Neutrophil (primary cell): ENCODE measurements around the gene NR2F2.

ENCODE experiments used
- H3K27ac ChIP-seq: fragments of 200-600 bp; sonication (generic); 2 replicates; pipeline ENCODE4 v1.5.1; 2016; ENCODE audit warnings: mild to moderate bottlenecking, moderate library complexity
- H3K27me3 ChIP-seq: fragments of 200-600 bp; sonication (generic); 2 replicates; pipeline ENCODE4 v1.6.0; 2016; ENCODE audit warnings: mild to moderate bottlenecking
- H3K36me3 ChIP-seq: fragments of 200-600 bp; sonication (generic); 2 replicates; pipeline ENCODE4 v1.5.1; 2017
- H3K4me1 ChIP-seq, 2 experiments: fragments of 200-600 bp in 1 of 2; sonication (generic) in 1 of 2; 1 replicate in 1 of 2; 2 replicates in 1 of 2; pipeline versions ENCODE4 v1.5.1 to v1.6.1; 2013 to 2016; ENCODE audit warnings: low read depth in 1 of 2, low read length in 1 of 2, mild to moderate bottlenecking in 1 of 2, moderate library complexity in 1 of 2; ENCODE audit not compliant: control insufficient read depth in 1 of 2, insufficient read depth in 1 of 2
- H3K4me3 ChIP-seq, 2 experiments: fragments of 200-600 bp in 1 of 2; sonication (generic) in 1 of 2; 1 replicate in 1 of 2; 2 replicates in 1 of 2; pipeline ENCODE4 v1.5.1; 2013 to 2016; ENCODE audit warnings: low read depth in 1 of 2, low read length in 1 of 2, mild to moderate bottlenecking in 1 of 2, moderate library complexity in 1 of 2
- H3K9me3 ChIP-seq: fragments of 200-600 bp; sonication (generic); 2 replicates; pipeline ENCODE4 v1.5.1; 2016
- TF ChIP-seq, protein P1 (sequence below): fragments of 200-600 bp; sonication (generic); IDR thresholded peaks from 2 replicates; pipeline ENCODE4 v1.5.1; 2016; ENCODE audit warnings: antibody characterized with exemption

Gene NR2F2

DNA sequence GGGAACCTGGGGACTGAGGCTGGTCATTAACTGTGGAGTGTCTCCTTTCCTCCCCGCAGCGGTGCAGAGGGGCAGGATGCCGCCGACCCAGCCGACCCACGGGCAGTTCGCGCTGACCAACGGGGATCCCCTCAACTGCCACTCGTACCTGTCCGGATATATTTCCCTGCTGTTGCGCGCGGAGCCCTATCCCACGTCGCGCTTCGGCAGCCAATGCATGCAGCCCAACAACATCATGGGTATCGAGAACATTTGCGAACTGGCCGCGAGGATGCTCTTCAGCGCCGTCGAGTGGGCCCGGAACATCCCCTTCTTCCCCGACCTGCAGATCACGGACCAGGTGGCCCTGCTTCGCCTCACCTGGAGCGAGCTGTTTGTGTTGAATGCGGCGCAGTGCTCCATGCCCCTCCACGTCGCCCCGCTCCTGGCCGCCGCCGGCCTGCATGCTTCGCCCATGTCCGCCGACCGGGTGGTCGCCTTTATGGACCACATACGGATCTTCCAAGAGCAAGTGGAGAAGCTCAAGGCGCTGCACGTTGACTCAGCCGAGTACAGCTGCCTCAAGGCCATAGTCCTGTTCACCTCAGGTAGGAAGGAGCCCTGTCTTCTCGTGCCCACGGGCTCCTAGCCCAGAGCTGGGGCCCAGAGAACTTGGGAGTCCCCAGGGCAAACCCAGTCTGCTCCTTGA, 3.7 kb downstream of the NR2F2 start:
- no peaks in the 10 kb centered on the region for H3K36me3 ChIP-seq
- peaks cover 0 to 3% of the 10 kb centered on the region in 2 experiments for H3K4me1 ChIP-seq
- H3K4me3 ChIP-seq = no peak overlapping the region
- no peak overlapping the region for H3K27ac ChIP-seq
- TF ChIP-seq, protein P1, sequence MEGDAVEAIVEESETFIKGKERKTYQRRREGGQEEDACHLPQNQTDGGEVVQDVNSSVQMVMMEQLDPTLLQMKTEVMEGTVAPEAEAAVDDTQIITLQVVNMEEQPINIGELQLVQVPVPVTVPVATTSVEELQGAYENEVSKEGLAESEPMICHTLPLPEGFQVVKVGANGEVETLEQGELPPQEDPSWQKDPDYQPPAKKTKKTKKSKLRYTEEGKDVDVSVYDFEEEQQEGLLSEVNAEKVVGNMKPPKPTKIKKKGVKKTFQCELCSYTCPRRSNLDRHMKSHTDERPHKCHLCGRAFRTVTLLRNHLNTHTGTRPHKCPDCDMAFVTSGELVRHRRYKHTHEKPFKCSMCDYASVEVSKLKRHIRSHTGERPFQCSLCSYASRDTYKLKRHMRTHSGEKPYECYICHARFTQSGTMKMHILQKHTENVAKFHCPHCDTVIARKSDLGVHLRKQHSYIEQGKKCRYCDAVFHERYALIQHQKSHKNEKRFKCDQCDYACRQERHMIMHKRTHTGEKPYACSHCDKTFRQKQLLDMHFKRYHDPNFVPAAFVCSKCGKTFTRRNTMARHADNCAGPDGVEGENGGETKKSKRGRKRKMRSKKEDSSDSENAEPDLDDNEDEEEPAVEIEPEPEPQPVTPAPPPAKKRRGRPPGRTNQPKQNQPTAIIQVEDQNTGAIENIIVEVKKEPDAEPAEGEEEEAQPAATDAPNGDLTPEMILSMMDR = no peak
- no peaks in the 10 kb centered on the region for H3K9me3 ChIP-seq
- peaks cover 99% of the 10 kb centered on the region for H3K27me3 ChIP-seq

DNA sequence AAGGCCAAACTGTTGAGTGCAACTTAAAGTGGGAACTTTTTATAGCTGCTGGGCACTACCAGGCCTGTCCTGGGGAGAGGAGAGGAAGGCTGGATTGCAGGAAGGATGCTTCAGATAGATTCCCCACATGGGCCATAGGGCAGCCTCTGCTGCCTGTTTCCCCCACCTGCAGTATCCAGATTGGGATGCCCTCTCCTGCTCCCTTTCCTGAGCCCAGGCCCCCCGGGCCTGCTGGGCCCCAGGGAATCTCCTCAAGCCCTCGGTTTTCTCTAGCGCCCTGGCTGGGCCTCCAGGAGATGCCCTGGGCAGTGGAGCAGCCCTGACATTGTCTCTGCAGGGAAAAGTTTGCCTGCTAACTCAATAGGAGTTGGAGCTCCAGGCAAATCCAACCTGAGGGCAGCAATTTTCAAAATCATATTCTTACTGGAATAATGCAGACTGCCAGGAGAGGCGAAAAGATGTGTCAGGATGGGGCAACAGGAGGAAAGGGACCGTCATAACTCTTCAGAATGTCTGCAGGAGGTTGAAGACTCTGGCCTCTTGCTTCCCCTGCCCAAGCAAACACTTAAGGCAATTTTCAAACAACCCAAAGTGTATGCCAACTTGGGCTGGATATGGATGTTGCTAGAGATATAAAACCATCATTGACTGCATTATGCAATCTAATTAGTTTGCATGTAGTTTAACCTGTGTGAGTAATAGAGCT, 4.4 kb downstream of the NR2F2 start:
- Histone ChIP-seq H3K36me3 (no peaks in the 10 kb centered on the region), H3K9me3 (no peaks in the 10 kb centered on the region), H3K4me1 (peaks cover 0 to 3% of the 10 kb centered on the region in 2 experiments), H3K27me3 (peaks cover 99% of the 10 kb centered on the region), H3K27ac (no peak overlapping the region), H3K4me3 (no peak overlapping the region)
- TF ChIP-seq, protein P1 = no peak

DNA sequence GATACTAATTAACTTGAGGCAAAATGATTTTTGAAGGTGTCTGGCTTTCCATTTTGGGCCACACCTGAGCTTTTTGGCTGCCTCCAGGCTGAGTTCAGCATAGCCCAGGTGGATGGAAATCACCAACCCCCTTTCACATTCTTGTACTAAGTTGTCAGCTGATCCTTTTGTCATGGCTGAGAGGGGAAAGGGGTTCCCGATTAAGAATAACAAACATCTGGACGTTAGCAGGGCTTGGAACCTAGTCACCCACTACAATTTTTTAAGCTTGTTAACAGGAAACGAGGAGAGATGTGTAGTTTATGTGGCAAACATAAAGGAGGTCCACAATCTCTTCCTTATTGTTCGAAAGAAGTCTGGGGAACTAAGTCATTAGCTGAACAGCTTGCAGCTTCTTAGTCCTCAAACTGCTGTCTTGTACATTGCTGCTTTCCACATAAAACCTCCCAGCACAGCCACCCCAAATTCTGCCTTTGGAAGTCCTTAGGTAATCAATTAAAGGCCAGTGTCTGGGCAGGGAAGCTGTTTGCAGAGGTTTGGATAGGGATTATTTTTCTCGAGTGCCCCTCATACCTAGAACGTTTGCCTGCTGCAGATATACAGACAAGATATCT, 5.0 kb downstream of the NR2F2 start:
- Histone ChIP-seq H3K27me3 (peaks cover 99% of the 10 kb centered on the region), H3K36me3 (no peaks in the 10 kb centered on the region), H3K4me3 (no peak overlapping the region), H3K27ac (no peak overlapping the region), H3K9me3 (no peaks in the 10 kb centered on the region), H3K4me1 (no peaks in the 10 kb centered on the region)
- TF ChIP-seq, protein P1 = no peak

DNA sequence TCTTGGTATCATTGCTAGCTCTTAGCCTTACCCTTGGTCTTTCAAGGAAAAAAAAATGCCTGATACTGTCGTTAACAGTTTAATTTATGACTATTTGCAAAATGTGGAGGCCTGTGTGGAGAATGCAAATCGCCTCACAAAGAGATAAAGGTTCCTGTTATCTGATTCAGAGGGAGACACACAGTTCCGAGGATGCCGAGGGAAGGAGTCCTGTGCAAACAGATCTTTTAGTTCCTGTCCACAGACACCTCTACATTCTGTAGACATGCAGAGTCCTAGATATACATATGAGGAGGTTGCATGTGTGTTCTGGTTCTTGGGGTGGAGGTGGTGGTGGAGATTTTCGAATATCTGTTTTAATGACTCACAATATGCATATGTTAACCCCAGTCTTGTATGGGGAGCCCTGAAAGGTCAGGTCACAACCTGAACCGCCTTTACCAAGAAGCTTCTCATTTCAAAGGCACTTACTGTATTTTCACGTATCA, 5.7 kb downstream of the NR2F2 start:
- no peaks in the 10 kb centered on the region for H3K9me3 ChIP-seq
- no peaks in the 10 kb centered on the region for H3K36me3 ChIP-seq
- no peak overlapping the region for H3K4me3 ChIP-seq
- H3K27me3 ChIP-seq = peaks cover 100% of the 10 kb centered on the region
- no peak overlapping the region for H3K27ac ChIP-seq
- H3K4me1 ChIP-seq = no peaks in the 10 kb centered on the region
- TF ChIP-seq, protein P1 = no peak

DNA sequence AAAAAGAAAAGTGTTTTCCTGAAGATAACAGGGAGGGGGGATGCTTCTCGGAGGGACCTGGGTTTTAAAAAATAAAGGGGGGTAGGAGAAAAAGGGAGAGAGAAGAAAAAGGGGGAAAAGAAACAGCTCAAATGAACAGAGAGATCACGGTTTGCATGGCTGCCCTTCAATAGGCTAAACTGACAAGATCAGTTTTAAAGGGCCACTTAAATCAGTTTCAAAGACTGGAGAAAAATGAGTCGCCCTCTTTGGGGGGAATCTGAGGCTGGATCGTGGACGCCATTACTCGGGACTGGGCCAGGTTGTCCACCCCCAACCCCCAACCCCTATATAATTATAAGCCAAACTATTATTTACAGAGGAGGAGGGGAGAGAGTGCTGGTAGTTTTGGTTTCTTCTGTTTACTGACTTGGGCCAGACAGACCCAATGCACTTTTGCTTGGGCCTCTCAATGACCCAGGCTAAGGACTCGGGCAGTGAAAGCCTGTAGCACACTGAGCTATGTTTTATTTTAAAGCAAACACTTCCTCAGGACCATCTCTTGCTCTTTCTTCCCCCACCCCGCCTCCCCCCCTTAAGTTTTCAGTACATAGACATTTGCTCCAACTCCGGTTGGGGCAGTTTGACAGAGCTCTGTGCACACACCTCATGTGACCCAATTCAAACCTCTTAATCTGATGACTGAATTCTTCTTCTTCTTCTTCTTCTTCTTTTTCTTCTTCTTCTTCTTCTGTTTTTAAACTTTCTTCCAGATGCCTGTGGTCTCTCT, 6.3 kb downstream of the NR2F2 start:
- Histone ChIP-seq H3K4me3 (no peak overlapping the region), H3K36me3 (no peaks in the 10 kb centered on the region), H3K9me3 (no peaks in the 10 kb centered on the region), H3K27me3 (peaks cover 100% of the 10 kb centered on the region), H3K27ac (no peak overlapping the region), H3K4me1 (no peaks in the 10 kb centered on the region)
- TF ChIP-seq, protein P1 = no peak
